ENCODE results near the gene NFIL3.

GRCh38 chr9:91428436-91428835 is 4.8 kb upstream of the NFIL3 start:
- no peak for TF ChIP-seq EZH2 (IDR thresholded peaks at IDR 0.05; ENCODE audit: borderline replicate concordance, insufficient read depth, low read depth, low read length, poor library complexity, severe bottlenecking)
- no peak for TF ChIP-seq CTCF (IDR thresholded peaks at IDR 0.05)
